ENCODE data around the gene SP100.
"Not testable (repeated sequence)": the region's sequence is repeated elsewhere in the genome, so short reads cannot be mapped to it uniquely, and the experiment has no call there.

Gene SP100

GRCh38 chr2:230400454-230400853, 15.5 kb upstream of the SP100 start:
- H3K4me3 ChIP-seq (ENCODE audit: low read length) = no peak overlapping the region
- TF ChIP-seq CTCF (IDR thresholded peaks at IDR 0.05; ENCODE audit: insufficient read depth, low read depth, low read length, missing control alignments) = no peak
- no peak for DNase-seq (ENCODE audit: low read depth)

- not testable (repeated sequence) for DNase-seq (ENCODE audit: low read depth); H3K4me3 ChIP-seq (ENCODE audit: low read length)
These were observed 15.0 kb upstream of the SP100 start for GRCh38 chr2:230401026-230401425.

GRCh38 chr2:230403746-230404145, 12.3 kb upstream of the SP100 start:
- TF ChIP-seq CTCF (IDR thresholded peaks at IDR 0.05; ENCODE audit: insufficient read depth, low read depth, low read length, missing control alignments) = no peak
- no peak overlapping the region for H3K4me3 ChIP-seq (ENCODE audit: low read length)
- DNase-seq (ENCODE audit: low read depth) = no peak

GRCh38 chr2:230405824-230406223, 10.2 kb upstream of the SP100 start:
- DNase-seq (ENCODE audit: low read depth) = no peak
- no peak overlapping the region for H3K4me3 ChIP-seq (ENCODE audit: low read length)
- no peak for TF ChIP-seq CTCF (IDR thresholded peaks at IDR 0.05; ENCODE audit: insufficient read depth, low read depth, low read length, missing control alignments)

GRCh38 chr2:230408244-230408842, 7.7 kb upstream of the SP100 start:
- peak; percentile 75 for DNase-seq (ENCODE audit: low read depth)
- no peak for TF ChIP-seq CTCF (IDR thresholded peaks at IDR 0.05; ENCODE audit: insufficient read depth, low read depth, low read length, missing control alignments)
- no peak overlapping the region for H3K4me3 ChIP-seq (ENCODE audit: low read length)

- not testable (repeated sequence) for H3K4me3 ChIP-seq (ENCODE audit: low read length); DNase-seq (ENCODE audit: low read depth)
These were observed 6.7 kb upstream of the SP100 start for GRCh38 chr2:230409316-230409715.

- DNase-seq (ENCODE audit: low read depth) = no peak
- TF ChIP-seq CTCF (IDR thresholded peaks at IDR 0.05; ENCODE audit: insufficient read depth, low read depth, low read length, missing control alignments) = no peak
These were observed 5.7 kb upstream of the SP100 start for GRCh38 chr2:230410263-230410662.

GRCh38 chr2:230410861-230411569, 5.0 kb upstream of the SP100 start:
- TF ChIP-seq CTCF (IDR thresholded peaks at IDR 0.05; ENCODE audit: insufficient read depth, low read depth, low read length, missing control alignments) = no peak
- H3K4me3 ChIP-seq (ENCODE audit: low read length) = peak overlapping the region; percentile 71
- no peak for DNase-seq (ENCODE audit: low read depth)

More at GRCh38 chr2:230410263-230410662, 5.7 kb upstream of the SP100 start:
- H3K4me3 ChIP-seq (ENCODE audit: low read length) = no peak overlapping the region
